Caco-2 (cell line): ENCODE results near the gene NEIL3. TPM values are rescaled to one million over a fixed set of nuclear protein-coding genes. Genes with fewer than 3 reads are reported as not detected.

Experiments
- BruUV-seq: library from RNA; stranded (reverse); fragments of 400-500 nt; replicated peaks from 2 replicates; lab custom pipeline; 2021; lab: Mats Ljungman, UMichigan
- CTCF ChIA-PET: fragments of 300-600 bp; sonication (Branson Sonifier 250); formaldehyde crosslinking; loops from one replicate; lab custom pipeline; 2022; ENCODE audit warnings: antibody characterized with exemption; lab: Charles Lee
- POLR2A ChIA-PET: fragments of 300-600 bp; sonication (Branson Sonifier 250); formaldehyde crosslinking; loops from one replicate; lab custom pipeline; 2022; ENCODE audit warnings: antibody characterized with exemption; lab: Charles Lee
- DNase-seq, 2 experiments: peaks; one replicate each; pipeline versions ENCODE4 v3.0.0 to v3.0.0-alpha.2; 2020 to 2022
- H3K27me3 ChIP-seq: replicated peaks from 2 replicates; pipeline ENCODE4 v1.6.0; 2011; ENCODE audit warnings: low read length; ENCODE audit not compliant: control insufficient read depth, insufficient read depth
- H3K36me3 ChIP-seq: 2 replicates; pipeline ENCODE4 v1.5.1; 2011; ENCODE audit warnings: low read length; ENCODE audit not compliant: control insufficient read depth, insufficient read depth
- H3K4me1 ChIP-seq: fragments of 250-450 bp; sonication (Bioruptor Pico); 2 replicates; pipeline ENCODE4 v1.5.1; 2020; ENCODE audit warnings: mild to moderate bottlenecking
- H3K4me3 ChIP-seq: 2 replicates; pipeline ENCODE4 v1.5.1; 2011; ENCODE audit warnings: low read depth, mild to moderate bottlenecking, control low read depth, low read length
- H3K9me3 ChIP-seq: fragments of 250-450 bp; sonication (Bioruptor Pico); 2 replicates; pipeline ENCODE4 v1.5.1; 2020; ENCODE audit warnings: mild to moderate bottlenecking, moderate library complexity
- H3K27ac Mint-ChIP-seq: one replicate; pipeline ENCODE4 v1.8.0; 2022; ENCODE audit warnings: mixed read lengths; ENCODE audit not compliant: unreplicated experiment
- H3K27me3 Mint-ChIP-seq: one replicate; pipeline ENCODE4 v1.8.0; 2022; ENCODE audit warnings: mixed read lengths; ENCODE audit not compliant: insufficient read depth, unreplicated experiment
- H3K36me3 Mint-ChIP-seq: one replicate; pipeline ENCODE4 v1.8.0; 2022; ENCODE audit warnings: mild to moderate bottlenecking, mixed read lengths; ENCODE audit not compliant: insufficient read depth, unreplicated experiment
- H3K4me1 Mint-ChIP-seq: one replicate; pipeline ENCODE4 v1.8.0; 2022; ENCODE audit warnings: low read depth, mixed read lengths; ENCODE audit not compliant: unreplicated experiment
- H3K4me3 Mint-ChIP-seq: one replicate; pipeline ENCODE4 v1.8.0; 2022; ENCODE audit warnings: mild to moderate bottlenecking, moderate library complexity, mixed read lengths; ENCODE audit not compliant: unreplicated experiment
- H3K9me3 Mint-ChIP-seq: one replicate; pipeline ENCODE4 v1.8.0; 2022; ENCODE audit warnings: mixed read lengths; ENCODE audit not compliant: unreplicated experiment
- intact Hi-C: fragments of 100-400 bp; cut with micrococcal nuclease; formaldehyde crosslinking; loops from one replicate; pipeline ENCODE4 v1.10.0; 2022; ENCODE audit not compliant: unreplicated experiment
- total RNA-seq: library from RNA; stranded (reverse); gene quantifications from 2 replicates; pipeline ENCODE4 v1.2.3, GENCODE V29; 2022
- TF ChIP-seq, protein P1 (sequence below), 2 experiments: fragments of 200-600 bp in 1 of 2; IDR thresholded peaks; 1 replicate in 1 of 2; 2 replicates in 1 of 2; pipeline versions ENCODE4 v1.5.1 to v1.8.0; 2011 to 2022; ENCODE audit warnings: antibody characterized with exemption in 1 of 2, control low read depth in 1 of 2, inconsistent platforms in 1 of 2, low read depth in 1 of 2, low read length in 1 of 2, mild to moderate bottlenecking in 1 of 2, moderate library complexity in 1 of 2; ENCODE audit not compliant: insufficient read depth in 1 of 2, severe bottlenecking in 1 of 2, unreplicated experiment in 1 of 2

NEIL3 gene
- total RNA-seq, 1 experiment from 2014 or later = 8.0 TPM

DNA sequence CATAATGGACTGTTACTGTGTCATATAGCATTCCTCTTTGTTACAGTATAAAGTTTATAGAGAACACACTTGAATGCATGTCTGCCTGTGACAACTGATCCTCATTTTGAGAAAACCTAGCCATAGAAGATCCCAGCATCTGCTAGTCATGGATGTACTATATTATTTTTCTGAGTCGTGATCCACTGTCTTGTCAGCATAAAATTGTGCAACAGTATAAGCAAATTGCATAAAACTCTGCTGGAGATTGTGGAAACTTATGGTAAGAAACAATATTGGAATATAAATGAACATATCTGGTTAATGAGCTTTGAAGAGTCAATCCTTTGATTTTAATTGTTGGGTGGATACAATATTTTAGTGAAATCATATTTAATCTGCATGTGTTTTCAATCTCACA is 3.6 kb downstream of the NEIL3 start:
- H3K4me1 ChIP-seq = peaks cover 8% of the 10 kb centered on the region; the same call in 1 of the 2 replicates
- H3K4me3 ChIP-seq = no peak overlapping the region
- CTCF ChIA-PET = no interaction called here

DNA sequence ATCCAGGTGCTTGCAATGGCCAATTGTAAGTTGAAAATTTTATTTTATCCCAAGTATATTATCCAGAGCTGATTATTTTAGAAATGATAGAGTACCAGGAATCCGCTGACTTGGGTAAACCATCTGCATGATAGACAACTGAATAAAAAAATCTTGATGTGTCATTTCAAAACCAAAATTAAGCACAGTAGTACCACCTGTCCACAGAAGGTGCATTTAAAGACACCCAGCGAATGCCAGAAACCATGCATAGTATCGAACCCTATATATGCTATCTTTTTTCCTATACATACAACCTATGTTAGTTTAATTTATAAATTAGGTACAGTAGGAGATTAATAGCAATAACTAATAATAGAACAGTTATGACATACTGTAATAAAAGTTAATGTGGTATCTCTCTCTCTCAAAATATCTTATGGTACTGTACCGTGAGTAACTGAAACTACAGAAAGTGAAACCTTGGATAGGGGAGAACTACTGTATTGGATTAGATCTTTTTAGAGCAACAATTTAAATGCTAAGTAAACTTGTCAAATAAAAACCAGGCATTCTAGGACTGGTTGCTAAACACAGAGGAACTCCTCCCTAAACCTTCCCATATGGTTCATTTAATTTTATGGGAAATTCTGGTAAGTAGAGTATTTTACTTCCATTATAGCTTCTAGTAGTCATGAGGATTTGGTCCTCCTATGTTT is 6.2 kb downstream of the NEIL3 start:
- no TSS peak for BruUV-seq
- POLR2A ChIA-PET = no interaction called here

More for the DNA sequence above, 3.6 kb downstream of the NEIL3 start:
- TF ChIP-seq, protein P1, sequence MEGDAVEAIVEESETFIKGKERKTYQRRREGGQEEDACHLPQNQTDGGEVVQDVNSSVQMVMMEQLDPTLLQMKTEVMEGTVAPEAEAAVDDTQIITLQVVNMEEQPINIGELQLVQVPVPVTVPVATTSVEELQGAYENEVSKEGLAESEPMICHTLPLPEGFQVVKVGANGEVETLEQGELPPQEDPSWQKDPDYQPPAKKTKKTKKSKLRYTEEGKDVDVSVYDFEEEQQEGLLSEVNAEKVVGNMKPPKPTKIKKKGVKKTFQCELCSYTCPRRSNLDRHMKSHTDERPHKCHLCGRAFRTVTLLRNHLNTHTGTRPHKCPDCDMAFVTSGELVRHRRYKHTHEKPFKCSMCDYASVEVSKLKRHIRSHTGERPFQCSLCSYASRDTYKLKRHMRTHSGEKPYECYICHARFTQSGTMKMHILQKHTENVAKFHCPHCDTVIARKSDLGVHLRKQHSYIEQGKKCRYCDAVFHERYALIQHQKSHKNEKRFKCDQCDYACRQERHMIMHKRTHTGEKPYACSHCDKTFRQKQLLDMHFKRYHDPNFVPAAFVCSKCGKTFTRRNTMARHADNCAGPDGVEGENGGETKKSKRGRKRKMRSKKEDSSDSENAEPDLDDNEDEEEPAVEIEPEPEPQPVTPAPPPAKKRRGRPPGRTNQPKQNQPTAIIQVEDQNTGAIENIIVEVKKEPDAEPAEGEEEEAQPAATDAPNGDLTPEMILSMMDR (IDR thresholded peaks at IDR 0.05; ENCODE audit: insufficient read depth in 1 of 2, low read depth in 1 of 2, low read length in 1 of 2, severe bottlenecking in 1 of 2, unreplicated experiment in 1 of 2) = no peak
- no peaks in the 10 kb centered on the region for H3K9me3 Mint-ChIP-seq
- Histone ChIP-seq H3K9me3 (no peaks in the 10 kb centered on the region), H3K36me3 (no peaks in the 10 kb centered on the region), H3K27me3 (no peaks in the 10 kb centered on the region)
- POLR2A ChIA-PET = no interaction called here
- DNase-seq = no peak
- no peaks in the 10 kb centered on the region for H3K4me1 Mint-ChIP-seq
- H3K4me3 Mint-ChIP-seq = no peak overlapping the region
- H3K36me3 Mint-ChIP-seq = no peaks in the 10 kb centered on the region
- no TSS peak for BruUV-seq
- intact Hi-C loops = loop anchor here (5.0 kb wide), 1 partner anchor 129 kb away; the partner anchor contains the start of gene AGA
- H3K27ac Mint-ChIP-seq = no peak overlapping the region
- H3K27me3 Mint-ChIP-seq = no peaks in the 10 kb centered on the region

DNA sequence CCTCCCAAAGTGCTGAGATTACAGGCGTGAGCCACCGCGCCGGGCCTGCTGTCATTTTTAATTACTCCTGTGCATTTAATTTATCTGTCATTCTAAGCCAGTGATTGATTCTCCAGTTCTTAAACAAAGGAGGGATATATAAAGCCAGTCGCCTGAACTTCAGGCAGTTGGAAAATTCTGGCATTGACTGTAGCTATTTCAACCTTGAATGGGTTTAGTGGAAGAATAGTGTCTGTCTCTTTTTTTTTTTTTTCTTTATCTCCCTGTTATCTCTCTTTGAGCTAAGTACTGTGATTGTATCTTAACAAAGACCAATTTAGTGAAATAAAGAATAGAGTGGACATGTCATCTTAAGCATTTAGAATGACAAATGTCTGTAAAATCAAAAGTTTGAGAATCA is 11.0 kb downstream of the NEIL3 start:
- POLR2A ChIA-PET = no interaction called here

More for the DNA sequence above, 6.2 kb downstream of the NEIL3 start:
- H3K4me3 ChIP-seq = no peak overlapping the region
- no peaks in the 10 kb centered on the region for H3K27me3 ChIP-seq
- no peak for DNase-seq
- Mint-ChIP-seq H3K27ac (no peak overlapping the region), H3K4me1 (peaks cover 17% of the 10 kb centered on the region), H3K36me3 (no peaks in the 10 kb centered on the region), H3K9me3 (no peaks in the 10 kb centered on the region), H3K27me3 (no peaks in the 10 kb centered on the region), H3K4me3 (no peak overlapping the region)
- TF ChIP-seq, protein P1 (IDR thresholded peaks at IDR 0.05; ENCODE audit: insufficient read depth in 1 of 2, low read depth in 1 of 2, low read length in 1 of 2, severe bottlenecking in 1 of 2, unreplicated experiment in 1 of 2) = no peak
- H3K4me1 ChIP-seq = peaks cover 10% of the 10 kb centered on the region
- H3K9me3 ChIP-seq = no peaks in the 10 kb centered on the region
- CTCF ChIA-PET = no interaction called here
- intact Hi-C loops = no loop called here
- H3K36me3 ChIP-seq = no peaks in the 10 kb centered on the region

More for the DNA sequence above, 11.0 kb downstream of the NEIL3 start:
- CTCF ChIA-PET = no interaction called here
- H3K4me3 Mint-ChIP-seq = no peak overlapping the region
- no peaks in the 10 kb centered on the region for H3K9me3 ChIP-seq
- no peaks in the 10 kb centered on the region for H3K9me3 Mint-ChIP-seq
- no TSS peak for BruUV-seq
- H3K4me1 Mint-ChIP-seq = peaks cover 25% of the 10 kb centered on the region
- peaks cover 19% of the 10 kb centered on the region for H3K4me1 ChIP-seq
- H3K36me3 Mint-ChIP-seq = no peaks in the 10 kb centered on the region
- no peaks in the 10 kb centered on the region for H3K36me3 ChIP-seq
- TF ChIP-seq, protein P1 (IDR thresholded peaks at IDR 0.05; ENCODE audit: insufficient read depth in 1 of 2, low read depth in 1 of 2, low read length in 1 of 2, severe bottlenecking in 1 of 2, unreplicated experiment in 1 of 2) = no peak
- no peak overlapping the region for H3K4me3 ChIP-seq
- DNase-seq = no peak
- H3K27ac Mint-ChIP-seq = no peak overlapping the region
- no peaks in the 10 kb centered on the region for H3K27me3 ChIP-seq
- H3K27me3 Mint-ChIP-seq = no peaks in the 10 kb centered on the region
- intact Hi-C loops = no loop called here
